Glomerular endothelial cell (primary cell): Measurements from ENCODE around the gene HOXB7. TPM values are rescaled to one million over a fixed set of nuclear protein-coding genes. Genes with fewer than 3 reads are reported as not detected.

Source experiments
- DNase-seq: peaks from one replicate; pipeline ENCODE4 v3.0.0-alpha.2; 2011; ENCODE audit warnings: low read depth, low spot score; ENCODE audit errors: extremely low read depth
- total RNA-seq: library from RNA; depleted of rRNA; stranded (reverse); fragments of >200 nt; gene quantifications from 2 replicates; pipeline ENCODE4 v1.2.3, GENCODE V29; 2015

Gene HOXB7
- total RNA-seq, 1 donor from 2014 or later, result 44.7 TPM

GRCh38 chr17:48637323-48638260 is 26.8 kb upstream of the HOXB7 start:
- no peak for DNase-seq

- no peak for DNase-seq
These were observed 25.6 kb upstream of the HOXB7 start for GRCh38 chr17:48636177-48637018.

GRCh38 chr17:48634493-48635208 is 23.8 kb upstream of the HOXB7 start:
- no peak for DNase-seq

DNA sequence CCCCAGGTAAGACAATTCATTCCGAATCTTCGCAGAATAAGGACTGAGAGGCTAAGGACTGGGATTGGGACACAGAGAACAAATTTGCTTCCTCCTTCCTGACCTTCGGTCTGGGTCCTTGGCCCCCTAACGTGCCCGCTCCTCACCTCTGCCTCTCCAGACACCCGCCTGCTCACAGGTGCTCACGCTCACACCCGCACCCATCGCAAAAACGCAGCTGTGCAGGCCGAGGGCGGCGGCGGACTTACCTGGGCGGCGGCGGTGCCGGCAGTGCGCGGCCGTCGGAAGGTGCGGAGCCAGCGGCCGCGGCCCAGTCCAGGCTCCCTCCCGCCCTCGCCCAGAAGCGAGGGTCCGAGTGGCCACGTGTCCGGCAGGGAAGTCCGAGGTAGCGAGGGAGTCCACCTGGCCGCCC is 22.5 kb upstream of the HOXB7 start:
- DNase-seq, result no peak

DNA sequence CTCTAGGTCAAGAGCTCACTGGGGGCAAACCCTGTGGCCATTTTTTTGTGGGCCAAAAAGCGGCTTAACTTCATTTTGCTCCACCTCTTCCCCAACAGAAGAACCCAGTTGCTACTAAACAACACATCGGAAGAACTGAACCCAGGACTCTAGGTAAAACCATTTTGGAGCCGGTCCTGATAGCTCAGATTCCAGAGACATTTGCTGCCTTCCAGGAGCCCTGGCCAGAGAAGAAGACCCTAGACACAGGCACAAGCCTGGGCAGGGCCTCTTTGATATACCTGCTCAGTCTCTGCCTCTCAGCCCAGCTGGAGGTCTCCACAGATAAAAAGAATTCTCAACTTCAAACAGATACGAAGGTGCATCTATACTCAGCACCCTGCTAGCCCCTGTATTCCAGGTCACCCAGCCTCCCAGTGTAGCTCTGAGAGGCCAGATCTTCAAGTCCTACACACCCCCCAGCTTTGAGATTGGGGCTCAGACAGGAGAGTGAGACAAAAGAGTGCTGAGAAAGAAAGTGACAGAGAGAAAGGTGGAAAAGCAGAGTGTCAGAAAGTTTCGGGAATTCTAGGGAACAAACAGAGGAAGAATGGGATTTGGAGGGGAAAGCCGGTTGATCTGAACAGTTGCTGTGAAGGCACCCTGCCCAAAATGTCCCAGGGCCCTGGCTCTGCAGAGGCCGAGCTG is 21.9 kb upstream of the HOXB7 start:
- no peak for DNase-seq

DNA sequence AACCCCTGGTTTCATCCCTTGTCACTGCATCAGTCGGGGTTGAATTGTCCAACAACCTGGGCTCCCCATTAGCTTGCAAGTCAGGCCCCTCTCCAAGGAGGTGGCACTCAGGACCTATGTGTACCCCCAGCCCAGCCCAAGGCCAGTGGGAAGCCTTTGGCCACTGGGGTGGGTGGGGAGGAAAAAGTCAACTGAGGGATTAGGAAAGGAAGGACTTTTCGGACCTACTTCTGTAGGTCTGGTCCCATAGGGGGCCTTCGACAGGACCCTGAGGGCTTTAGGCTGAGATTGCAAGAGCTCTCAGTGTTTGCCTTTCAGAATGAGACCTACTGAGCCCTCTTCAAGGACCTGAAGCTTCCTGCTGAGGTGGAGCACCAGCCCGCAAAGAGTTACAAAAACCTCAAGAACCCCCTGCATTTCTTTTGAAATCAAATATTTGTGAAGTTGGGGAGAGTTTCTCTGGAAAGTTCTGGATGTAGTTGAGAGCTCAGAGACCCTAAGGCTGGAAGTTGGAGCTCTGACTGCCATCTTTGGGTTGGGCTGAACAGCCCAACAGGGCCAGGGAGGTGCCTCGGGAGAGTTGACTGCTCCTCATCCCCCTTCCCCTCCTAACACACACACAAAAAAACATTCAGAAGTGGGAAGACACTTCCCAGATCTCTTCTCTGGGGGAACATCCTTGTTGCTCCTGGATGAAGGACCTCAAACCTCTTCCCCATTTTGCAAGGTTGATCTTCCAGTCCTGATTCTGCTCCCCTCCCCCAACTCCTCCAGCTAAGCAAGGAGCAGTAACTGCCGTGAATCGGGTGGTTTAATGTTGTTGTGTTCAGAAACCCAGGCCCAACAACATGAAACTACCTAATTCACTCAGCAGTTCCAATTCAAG is 21.1 kb upstream of the HOXB7 start:
- DNase-seq, result no peak

DNA sequence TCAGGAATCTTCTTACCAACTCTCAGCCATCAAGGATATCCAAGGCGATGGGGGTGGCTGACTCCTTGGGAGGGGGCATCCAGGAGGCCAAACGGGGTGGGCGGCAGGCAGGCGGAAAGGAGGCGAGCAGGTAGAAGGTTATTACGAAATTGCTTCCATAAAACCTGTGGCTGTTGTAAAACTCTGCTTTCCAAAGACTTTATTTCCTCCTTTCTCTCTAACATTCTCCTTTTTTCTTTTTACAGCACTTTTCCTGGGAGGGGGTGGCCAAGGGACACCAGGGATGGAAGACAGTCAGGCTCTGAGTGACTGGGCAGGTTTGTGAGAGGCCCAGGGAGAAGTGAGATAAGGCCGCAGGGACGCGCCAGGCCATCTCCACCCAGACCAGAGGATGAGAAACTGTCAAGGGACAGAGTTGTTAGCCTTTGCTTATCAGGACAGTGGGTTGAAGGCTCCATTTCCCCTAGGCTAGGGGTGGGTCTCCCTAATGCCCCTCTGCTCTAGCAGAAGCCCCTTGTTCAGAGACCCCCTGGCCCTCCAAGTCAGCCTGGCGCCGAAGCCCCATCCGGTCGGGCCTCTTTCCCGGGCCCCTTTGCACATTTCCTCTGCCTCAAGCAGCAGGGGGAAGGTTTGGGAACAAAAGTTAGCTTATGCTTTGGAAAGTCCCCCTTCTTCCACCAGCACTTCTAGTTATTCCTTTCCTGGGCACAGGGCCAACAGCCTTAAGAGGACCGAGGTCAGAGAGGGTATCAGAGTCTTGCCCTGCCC is 20.3 kb upstream of the HOXB7 start:
- DNase-seq, result no peak

GRCh38 chr17:48630009-48630924 is 19.4 kb upstream of the HOXB7 start:
- no peak for DNase-seq

DNA sequence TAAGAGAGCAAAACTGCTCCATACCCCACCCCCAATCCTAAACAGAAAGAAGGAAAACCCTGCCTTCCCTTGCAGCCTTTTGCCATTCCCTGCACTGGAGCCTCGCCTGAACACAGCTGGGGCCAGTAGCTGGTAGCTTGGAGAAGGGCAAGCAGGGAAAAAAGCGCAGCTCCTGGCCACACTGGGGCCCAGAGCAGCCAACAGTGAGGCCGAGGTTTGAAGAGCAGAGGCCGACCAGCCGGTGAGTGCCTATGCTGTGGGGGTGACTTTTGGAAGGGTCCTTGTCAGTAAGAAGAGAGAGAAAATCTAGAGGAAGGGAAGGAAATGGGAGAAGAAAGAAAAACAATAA is 18.6 kb upstream of the HOXB7 start:
- DNase-seq, result no peak

DNA sequence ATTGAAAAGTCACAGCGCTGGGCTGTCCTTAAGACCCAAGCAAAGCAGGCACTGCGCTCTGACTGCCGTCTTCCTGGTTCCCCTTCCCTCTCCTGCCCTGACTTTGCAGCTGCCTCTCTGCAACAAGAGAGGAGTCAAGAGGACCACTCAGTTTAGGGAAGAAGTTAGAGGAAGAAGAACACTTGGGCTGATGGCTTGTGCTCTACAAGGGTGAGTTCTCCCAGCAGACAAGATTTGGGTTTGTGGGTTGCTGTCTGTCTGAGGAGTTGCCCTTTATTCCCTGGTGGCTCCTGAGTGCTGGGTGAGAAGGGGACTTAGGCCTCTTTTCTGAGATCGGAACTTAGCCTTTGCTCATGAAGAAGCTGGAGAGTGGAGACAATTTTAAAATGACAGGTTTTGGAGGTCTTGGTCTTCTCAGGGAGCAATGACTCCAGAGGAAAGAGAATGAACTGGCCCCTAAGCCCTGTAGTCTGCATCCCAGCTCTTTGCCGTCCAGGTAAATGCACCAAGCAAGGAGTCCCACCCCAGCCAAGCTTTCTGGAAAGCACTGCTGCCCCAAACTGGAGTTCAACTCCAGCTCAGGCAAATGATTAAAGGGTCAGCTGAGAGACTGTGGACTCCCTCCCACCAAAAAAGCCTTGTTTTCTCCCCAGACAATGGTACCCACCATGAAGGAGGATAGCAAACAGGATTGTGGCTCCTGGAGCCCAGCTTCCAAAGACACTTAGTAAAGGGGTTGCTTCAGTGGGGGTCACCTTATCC is 18.0 kb upstream of the HOXB7 start:
- DNase-seq, result no peak

- no peak for DNase-seq
These were observed 17.1 kb upstream of the HOXB7 start for GRCh38 chr17:48627623-48628521.

GRCh38 chr17:48627118-48627597 is 16.3 kb upstream of the HOXB7 start:
- DNase-seq, result no peak

GRCh38 chr17:48626245-48627117 is 15.7 kb upstream of the HOXB7 start, which contains the start of gene HOXB9:
Gene HOXB9 (minus strand): TSS chr17:48626358. CDS start chr17:48626269, 89 bp downstream.
- DNase-seq, result no peak

DNA sequence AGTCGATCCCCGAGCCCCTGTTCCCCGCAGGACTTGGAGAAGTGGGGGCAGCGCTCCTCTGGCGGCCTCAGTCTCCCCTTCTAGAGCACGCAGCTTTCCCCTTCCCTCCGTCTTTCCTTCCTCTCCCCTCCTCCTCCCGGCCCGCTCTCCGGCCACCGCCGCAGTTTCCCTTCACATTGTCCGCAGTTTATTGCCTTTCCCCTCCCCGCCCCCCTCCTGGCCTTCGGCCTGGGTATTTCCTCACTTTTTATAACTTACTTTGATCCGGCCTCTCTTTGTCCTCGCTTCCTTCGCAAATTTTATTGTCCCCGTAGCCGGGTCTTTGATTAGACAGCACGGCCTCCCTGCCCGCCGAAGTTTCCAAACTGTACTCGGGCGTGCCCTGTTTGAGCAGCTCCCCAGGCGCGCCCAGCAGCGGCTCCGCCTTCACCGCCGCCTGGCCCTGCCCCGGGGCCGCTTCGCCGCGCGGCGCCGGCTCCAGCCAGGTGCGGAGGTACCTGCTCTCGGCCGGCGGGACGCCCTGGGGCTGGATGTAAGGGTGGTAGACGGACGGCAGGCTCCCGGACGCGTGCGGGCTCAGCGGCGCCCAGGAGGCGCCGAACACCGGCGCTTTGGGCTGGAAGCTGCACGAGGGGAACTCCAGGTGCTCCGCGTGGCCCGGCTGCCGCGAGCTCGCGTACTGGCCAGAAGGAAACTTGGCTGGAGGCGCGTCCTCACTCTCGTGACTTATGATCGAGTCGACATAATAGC is 14.9 kb upstream of the HOXB7 start:
- DNase-seq, result no peak
